OCI-LY3 (cell line): ENCODE measurements around the gene USP2.

Source experiments
- H2AFZ ChIP-seq: fragments of 200-600, 300-600 bp; shearing (Covaris generic); 2 replicates; pipeline ENCODE4 v1.6.0; 2014; ENCODE audit warnings: antibody characterized with exemption, low read depth, low read length
- H3K27ac ChIP-seq: fragments of 200-600, 300-600 bp; sonication (generic); 2 replicates; pipeline ENCODE4 v1.5.1; 2014; ENCODE audit warnings: mild to moderate bottlenecking, low read length, moderate library complexity, mixed read lengths
- H3K27me3 ChIP-seq: fragments of 200-600, 300-600 bp; sonication (generic); 2 replicates; pipeline ENCODE4 v1.6.1; 2014; ENCODE audit warnings: low read depth, low read length, mixed read lengths
- H3K36me3 ChIP-seq: fragments of 200-600, 300-600 bp; sonication (generic); replicated peaks from 2 replicates; pipeline ENCODE3; 2014; ENCODE audit warnings: low read depth, low read length, mixed read lengths
- H3K4me1 ChIP-seq: fragments of 300-600, 200-600 bp; sonication (generic); 2 replicates; pipeline ENCODE4 v1.6.1; 2014; ENCODE audit warnings: low read length, mixed read lengths
- H3K4me2 ChIP-seq: fragments of 200-600, 300-600 bp; sonication (generic); 2 replicates; pipeline ENCODE4 v1.6.1; 2014; ENCODE audit warnings: low read length, mixed read lengths
- H3K4me3 ChIP-seq: fragments of 300-600, 200-600 bp; sonication (generic); 2 replicates; pipeline ENCODE4 v1.5.1; 2014; ENCODE audit warnings: antibody characterized with exemption, mild to moderate bottlenecking, low read length, moderate library complexity
- H3K79me2 ChIP-seq: fragments of 300-600, 200-600 bp; shearing (Covaris generic); 2 replicates; pipeline ENCODE4 v1.6.1; 2014; ENCODE audit warnings: mild to moderate bottlenecking, low read length, mixed read lengths
- H3K9ac ChIP-seq: fragments of 300-600, 200-600 bp; shearing (Covaris generic); 2 replicates; pipeline ENCODE4 v1.6.0; 2014; ENCODE audit warnings: mild to moderate bottlenecking, low read length, moderate library complexity
- H3K9me3 ChIP-seq: fragments of 200-600, 300-600 bp; shearing (Covaris generic); 2 replicates; pipeline ENCODE4 v1.6.1; 2014; ENCODE audit warnings: low read length, mixed read lengths; ENCODE audit not compliant: insufficient read depth
- H4K20me1 ChIP-seq: fragments of 200-600, 300-600 bp; sonication (generic); 2 replicates; pipeline ENCODE4 v1.6.1; 2016; ENCODE audit warnings: low read length, mixed read lengths; ENCODE audit not compliant: insufficient read depth
- EZH2phosphoT487 ChIP-seq: fragments of 200-600 bp; shearing (Covaris generic); IDR thresholded peaks from 2 replicates; pipeline ENCODE4 v1.6.1; 2018; ENCODE audit warnings: antibody characterized with exemption, mixed run types, low read depth
- TF ChIP-seq, protein P1 (sequence below): fragments of 200-600, 300-600 bp; sonication (generic); IDR thresholded peaks from 2 replicates; pipeline ENCODE4 v1.5.1; 2014; ENCODE audit warnings: antibody characterized with exemption, low read length, low read depth

Gene USP2

DNA sequence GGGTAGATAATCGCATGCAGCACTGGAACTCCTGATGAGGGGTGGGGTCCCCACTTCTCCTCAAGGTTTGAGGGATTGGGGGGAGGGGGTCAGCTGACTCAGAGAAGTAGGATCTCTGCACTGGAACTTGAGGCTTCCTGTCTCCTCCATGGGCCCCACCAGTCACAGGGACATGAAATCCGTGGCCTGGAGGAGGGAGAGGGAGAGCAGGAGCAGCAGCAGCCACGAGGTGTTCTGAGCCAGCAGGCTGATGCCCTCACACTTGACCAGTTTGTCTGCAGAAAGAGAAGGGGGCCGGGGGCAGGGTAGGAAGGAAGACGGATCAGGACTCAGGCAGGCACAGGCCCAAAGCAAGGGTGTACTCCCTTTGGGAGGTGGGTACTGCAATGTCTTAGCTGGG lies 37.8 kb upstream of the USP2 start:
- no peak overlapping the region for H2AFZ ChIP-seq
- no peaks in the 10 kb centered on the region for H3K79me2 ChIP-seq
- peaks cover 3% of the 10 kb centered on the region; the same call in 1 of the 2 replicates for H3K4me1 ChIP-seq
- TF ChIP-seq EZH2phosphoT487: no peak
- TF ChIP-seq, protein P1, sequence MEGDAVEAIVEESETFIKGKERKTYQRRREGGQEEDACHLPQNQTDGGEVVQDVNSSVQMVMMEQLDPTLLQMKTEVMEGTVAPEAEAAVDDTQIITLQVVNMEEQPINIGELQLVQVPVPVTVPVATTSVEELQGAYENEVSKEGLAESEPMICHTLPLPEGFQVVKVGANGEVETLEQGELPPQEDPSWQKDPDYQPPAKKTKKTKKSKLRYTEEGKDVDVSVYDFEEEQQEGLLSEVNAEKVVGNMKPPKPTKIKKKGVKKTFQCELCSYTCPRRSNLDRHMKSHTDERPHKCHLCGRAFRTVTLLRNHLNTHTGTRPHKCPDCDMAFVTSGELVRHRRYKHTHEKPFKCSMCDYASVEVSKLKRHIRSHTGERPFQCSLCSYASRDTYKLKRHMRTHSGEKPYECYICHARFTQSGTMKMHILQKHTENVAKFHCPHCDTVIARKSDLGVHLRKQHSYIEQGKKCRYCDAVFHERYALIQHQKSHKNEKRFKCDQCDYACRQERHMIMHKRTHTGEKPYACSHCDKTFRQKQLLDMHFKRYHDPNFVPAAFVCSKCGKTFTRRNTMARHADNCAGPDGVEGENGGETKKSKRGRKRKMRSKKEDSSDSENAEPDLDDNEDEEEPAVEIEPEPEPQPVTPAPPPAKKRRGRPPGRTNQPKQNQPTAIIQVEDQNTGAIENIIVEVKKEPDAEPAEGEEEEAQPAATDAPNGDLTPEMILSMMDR: no peak
- no peak overlapping the region for H3K27ac ChIP-seq
- no peak overlapping the region for H3K4me3 ChIP-seq
- no peaks in the 10 kb centered on the region for H4K20me1 ChIP-seq
- no peaks in the 10 kb centered on the region for H3K9me3 ChIP-seq
- H3K27me3 ChIP-seq: no peaks in the 10 kb centered on the region
- H3K36me3 ChIP-seq: peaks cover 2% of the 10 kb centered on the region
- H3K4me2 ChIP-seq: no peak overlapping the region
- H3K9ac ChIP-seq: no peak overlapping the region

DNA sequence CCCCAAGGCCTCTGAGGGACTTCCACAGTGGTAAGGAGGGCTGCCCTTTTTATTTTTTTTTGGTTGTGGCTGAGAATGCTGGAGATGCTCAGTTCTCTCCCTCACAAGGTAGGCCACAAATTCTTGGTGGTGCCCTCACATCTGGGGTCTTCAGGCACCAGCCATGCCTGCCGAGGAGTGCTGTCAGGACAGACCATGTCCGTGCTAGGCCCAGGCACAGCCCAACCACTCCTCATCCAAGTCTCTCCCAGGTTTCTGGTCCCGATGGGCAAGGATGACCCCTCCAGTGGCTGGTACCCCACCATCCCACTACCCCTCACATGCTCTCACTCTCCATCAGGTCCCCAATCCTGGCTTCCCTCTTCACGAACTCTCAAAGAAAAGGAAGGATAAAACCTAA lies 37.3 kb upstream of the USP2 start:
- Histone ChIP-seq H3K4me1 (peaks cover 3% of the 10 kb centered on the region; the same call in 1 of the 2 replicates), H3K4me3 (no peak overlapping the region), H3K9ac (no peak overlapping the region), H3K36me3 (peaks cover 4% of the 10 kb centered on the region), H3K27me3 (no peaks in the 10 kb centered on the region), H4K20me1 (no peaks in the 10 kb centered on the region), H3K9me3 (no peaks in the 10 kb centered on the region), H3K79me2 (no peaks in the 10 kb centered on the region), H3K4me2 (no peak overlapping the region), H2AFZ (no peak overlapping the region), H3K27ac (no peak overlapping the region)
- TF ChIP-seq, protein P1: no peak
- TF ChIP-seq EZH2phosphoT487: no peak

DNA sequence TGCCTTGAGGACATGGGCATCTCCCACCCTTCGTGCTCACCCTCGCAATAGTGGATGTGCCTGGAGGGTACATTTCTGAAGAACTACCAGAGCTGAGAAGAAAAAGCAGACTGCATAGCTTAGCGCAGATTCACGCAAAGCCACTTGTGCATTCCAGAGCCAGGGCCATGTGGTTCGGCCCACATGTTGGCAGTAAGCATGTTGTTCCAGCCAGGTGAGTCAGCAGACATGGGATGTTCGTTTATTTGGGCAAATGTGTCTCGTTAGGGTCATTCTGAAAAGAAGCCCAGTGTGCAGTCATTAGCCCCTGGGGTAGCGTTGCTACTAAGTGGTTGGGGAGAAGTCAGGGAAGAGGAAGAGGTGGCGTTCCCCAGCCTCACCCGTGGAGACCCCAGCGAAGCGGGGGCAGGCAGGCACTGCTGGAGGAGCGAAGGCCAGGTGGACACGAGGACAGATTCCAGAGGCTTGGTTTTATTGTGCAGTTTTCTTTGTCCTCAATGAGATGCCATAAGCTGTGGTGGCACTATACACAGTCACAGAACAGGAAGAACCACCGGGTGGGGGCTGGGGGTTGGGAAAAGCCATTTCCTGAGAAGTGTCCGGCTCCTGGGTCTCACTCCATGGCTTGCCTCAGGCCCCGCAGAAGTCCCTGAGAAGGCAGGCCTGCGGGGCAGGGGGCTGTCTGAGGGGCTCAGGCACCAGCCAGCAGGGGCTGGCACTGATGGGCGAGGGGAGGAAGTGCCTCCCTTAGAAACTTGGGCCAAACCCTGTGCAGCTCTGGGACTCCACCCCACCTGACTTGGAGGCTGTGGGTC lies 36.4 kb upstream of the USP2 start:
- Histone ChIP-seq H3K4me2 (no peak overlapping the region), H3K79me2 (no peaks in the 10 kb centered on the region), H3K4me1 (peaks cover 3% of the 10 kb centered on the region; the same call in 1 of the 2 replicates), H3K36me3 (peaks cover 4% of the 10 kb centered on the region), H3K27ac (no peak overlapping the region), H4K20me1 (no peaks in the 10 kb centered on the region), H3K27me3 (no peaks in the 10 kb centered on the region), H3K9me3 (no peaks in the 10 kb centered on the region), H3K9ac (no peak overlapping the region), H3K4me3 (no peak overlapping the region), H2AFZ (no peak overlapping the region)
- no peak for TF ChIP-seq EZH2phosphoT487
- TF ChIP-seq, protein P1: no peak

DNA sequence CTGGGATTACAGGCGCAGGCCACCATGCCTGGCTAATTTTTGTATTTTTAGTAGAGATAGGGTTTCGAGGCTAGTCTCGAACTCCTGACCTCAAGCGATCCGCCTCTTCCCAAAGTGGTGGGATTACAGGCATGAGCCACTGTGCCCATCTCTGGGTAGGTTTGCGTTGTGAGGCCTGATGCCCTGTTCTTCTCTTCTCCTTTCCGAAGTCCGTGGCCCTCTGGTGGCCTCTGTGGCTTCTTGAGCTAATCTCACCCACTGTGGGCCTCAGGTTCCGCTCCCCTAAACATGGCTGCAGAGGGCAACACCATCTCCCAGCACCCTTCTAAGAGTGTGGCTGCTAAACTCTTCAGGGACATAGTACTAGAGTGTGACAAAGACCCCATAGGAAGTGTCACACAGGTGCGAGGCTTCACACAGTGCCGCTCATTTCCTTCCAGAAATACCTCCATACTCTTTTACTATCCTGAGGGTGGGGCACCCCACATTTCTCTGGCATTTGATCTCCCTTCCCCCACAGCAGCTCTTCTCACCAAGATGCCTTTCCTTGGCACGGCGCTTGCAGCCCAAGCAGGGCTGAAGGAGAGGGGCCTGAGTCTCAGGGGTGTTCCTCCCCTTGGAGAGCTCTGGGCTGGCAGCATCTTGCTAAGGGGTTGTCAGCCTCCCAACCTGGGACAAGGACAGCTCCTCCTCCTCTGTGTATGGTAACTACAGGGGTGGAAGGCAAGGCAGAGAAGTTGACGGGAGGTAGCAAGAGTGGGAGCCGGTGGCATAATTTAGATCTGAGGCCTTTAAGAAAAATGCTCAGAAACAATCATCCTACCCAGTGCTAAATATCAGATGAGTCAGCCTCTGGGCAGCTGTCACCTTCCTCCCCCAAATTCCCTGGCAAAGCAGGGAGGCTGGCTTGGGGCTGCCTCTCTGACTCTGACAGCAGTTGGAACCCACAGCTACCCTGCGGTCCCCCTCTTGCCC lies 35.4 kb upstream of the USP2 start:
- Histone ChIP-seq H3K79me2 (no peaks in the 10 kb centered on the region), H3K27me3 (no peaks in the 10 kb centered on the region), H3K4me3 (no peak overlapping the region), H3K27ac (no peak overlapping the region), H3K4me2 (no peak overlapping the region), H4K20me1 (no peaks in the 10 kb centered on the region), H3K9ac (no peak overlapping the region), H3K9me3 (no peaks in the 10 kb centered on the region), H3K4me1 (peaks cover 3% of the 10 kb centered on the region; the same call in 1 of the 2 replicates), H3K36me3 (peaks cover 4% of the 10 kb centered on the region), H2AFZ (no peak overlapping the region)
- TF ChIP-seq EZH2phosphoT487: no peak
- TF ChIP-seq, protein P1: no peak
